GM23338 (cell line): ENCODE data around the gene ZNF445. TPM values are rescaled to one million over a fixed set of nuclear protein-coding genes. Genes with fewer than 3 reads are reported as not detected.

Source experiments
- ATAC-seq: fragments of 200-7000 bp; cut with Tn5 transposase; 3 replicates; pipeline ENCODE4 v1.9.1; 2020
- DNase-seq: peaks from one replicate; pipeline ENCODE4 v3.0.0-alpha.2; 2015; ENCODE audit warnings: low spot score
- H2AFZ ChIP-seq: fragments of 200-600 bp; sonication (generic); 2 replicates; pipeline ENCODE4 v1.8.0; 2016; ENCODE audit warnings: antibody characterized with exemption, mild to moderate bottlenecking, moderate library complexity
- H3F3A ChIP-seq: fragments of 200-600 bp; sonication (generic); replicated peaks from 2 replicates; pipeline ENCODE4 v1.8.0; 2017; ENCODE audit warnings: antibody characterized with exemption, mixed run types, low read depth
- H3K27ac ChIP-seq: fragments of 200-600 bp; sonication (generic); 2 replicates; pipeline ENCODE4 v1.6.1; 2016; ENCODE audit warnings: low read depth
- H3K27me3 ChIP-seq: fragments of 200-600 bp; sonication (generic); 2 replicates; pipeline ENCODE4 v1.8.0; 2016; ENCODE audit warnings: mild to moderate bottlenecking, mixed run types, moderate library complexity; ENCODE audit not compliant: insufficient read depth
- H3K36me3 ChIP-seq: fragments of 200-600 bp; sonication (generic); 2 replicates; pipeline ENCODE4 v1.8.0; 2016; ENCODE audit warnings: mild to moderate bottlenecking; ENCODE audit not compliant: insufficient read depth
- H3K4me1 ChIP-seq: fragments of 200-600 bp; sonication (generic); 2 replicates; pipeline ENCODE4 v1.8.0; 2016; ENCODE audit warnings: mild to moderate bottlenecking, moderate library complexity; ENCODE audit not compliant: insufficient read depth
- H3K4me2 ChIP-seq: fragments of 200-600 bp; sonication (generic); 2 replicates; pipeline ENCODE4 v1.7.1; 2017; ENCODE audit warnings: mixed run types
- H3K4me3 ChIP-seq: fragments of 200-600 bp; sonication (generic); 2 replicates; pipeline ENCODE4 v1.6.1; 2016; ENCODE audit warnings: mixed run types
- H3K79me2 ChIP-seq: fragments of 200-600 bp; sonication (generic); replicated peaks from 2 replicates; pipeline ENCODE4 v1.8.0; 2017; ENCODE audit warnings: mild to moderate bottlenecking; ENCODE audit not compliant: insufficient read depth
- H3K9me2 ChIP-seq: fragments of 200-600 bp; sonication (generic); 2 replicates; pipeline ENCODE4 v1.8.0; 2017; ENCODE audit not compliant: insufficient read depth
- H4K20me1 ChIP-seq: fragments of 200-600 bp; sonication (generic); replicated peaks from 2 replicates; pipeline ENCODE4 v1.8.0; 2017; ENCODE audit warnings: mild to moderate bottlenecking; ENCODE audit not compliant: insufficient read depth
- H3K27ac Mint-ChIP-seq: 2 replicates; pipeline ENCODE4 v1.8.0; 2020; ENCODE audit warnings: inconsistent platforms, mild to moderate bottlenecking, moderate library complexity, mixed read lengths
- H3K27me3 Mint-ChIP-seq: 3 replicates; pipeline ENCODE4 v1.8.0; 2022; ENCODE audit warnings: low read depth, mild to moderate bottlenecking, moderate library complexity, mixed read lengths, inconsistent platforms; ENCODE audit not compliant: insufficient read depth, poor library complexity
- H3K36me3 Mint-ChIP-seq: 3 replicates; pipeline ENCODE4 v1.8.0; 2021; ENCODE audit warnings: low read depth, mild to moderate bottlenecking, inconsistent platforms, moderate library complexity, mixed read lengths
- H3K4me1 Mint-ChIP-seq: 3 replicates; pipeline ENCODE4 v1.8.0; 2020; ENCODE audit warnings: mild to moderate bottlenecking, inconsistent platforms, mixed read lengths
- H3K4me3 Mint-ChIP-seq: 3 replicates; pipeline ENCODE4 v1.8.0; 2021; ENCODE audit warnings: moderate library complexity, mild to moderate bottlenecking, inconsistent platforms, mixed read lengths
- H3K9me3 Mint-ChIP-seq: 3 replicates; pipeline ENCODE4 v1.8.0; 2020; ENCODE audit warnings: moderate library complexity, mild to moderate bottlenecking, inconsistent platforms, mixed read lengths
- CREB1 ChIP-seq: fragments of 250-450 bp; sonication (Bioruptor Pico); IDR thresholded peaks from 2 replicates; pipeline ENCODE4 v1.5.0; 2020; ENCODE audit warnings: low read depth, mild to moderate bottlenecking, moderate library complexity
- EZH2 ChIP-seq: fragments of 200-600 bp; sonication (generic); IDR thresholded peaks from one replicate; pipeline ENCODE4 v1.8.0; 2017; ENCODE audit warnings: antibody characterized with exemption, mild to moderate bottlenecking, low read depth; ENCODE audit not compliant: unreplicated experiment
- EZH2phosphoT487 ChIP-seq: fragments of 200-600 bp; sonication (generic); IDR thresholded peaks from one replicate; pipeline ENCODE4 v1.8.1; 2018; ENCODE audit warnings: antibody characterized with exemption; ENCODE audit not compliant: unreplicated experiment
- JUNB ChIP-seq: IDR thresholded peaks from one replicate; pipeline ENCODE4 v1.6.1; 2016; ENCODE audit warnings: antibody characterized with exemption; ENCODE audit not compliant: unreplicated experiment
- NANOG ChIP-seq: IDR thresholded peaks from 2 replicates; pipeline ENCODE4 v1.6.1; 2016; ENCODE audit warnings: antibody characterized with exemption, borderline replicate concordance
- POLR2AphosphoS5 ChIP-seq: IDR thresholded peaks from 2 replicates; pipeline ENCODE4 v1.6.1; 2016; ENCODE audit warnings: antibody characterized with exemption, low read depth
- STAT1 ChIP-seq: IDR thresholded peaks from one replicate; pipeline ENCODE4 v1.6.1; 2016; ENCODE audit warnings: antibody characterized with exemption; ENCODE audit not compliant: unreplicated experiment
- ZNF114 ChIP-seq: fragments of 250-450 bp; sonication (Bioruptor Pico); IDR thresholded peaks from 2 replicates; pipeline ENCODE4 v1.5.0; 2020; ENCODE audit warnings: mild to moderate bottlenecking, moderate library complexity
- ZNF331 ChIP-seq: fragments of 250-450 bp; sonication (Bioruptor Pico); IDR thresholded peaks from 2 replicates; pipeline ENCODE4 v1.5.0; 2020; ENCODE audit warnings: low read depth, mild to moderate bottlenecking, moderate library complexity
- polyA plus RNA-seq: library from polyadenylated mRNA; unstranded; fragments of >200 nt; fragmentation: Nextera tagmentation; extraction: Ambion mirVana; gene quantifications from 2 replicates; pipeline ENCODE4 v1.2.1, GENCODE V29; 2016
- total RNA-seq: library from RNA; depleted of rRNA; stranded (reverse); fragments of >200 nt; shearing (Covaris generic); gene quantifications from 2 replicates; pipeline ENCODE4 v1.2.3, GENCODE V29; 2014
- TF ChIP-seq, protein P1 (sequence below): fragments of 250-450 bp; sonication (Bioruptor Pico); IDR thresholded peaks from 2 replicates; pipeline ENCODE4 v1.5.0; 2020; ENCODE audit warnings: mild to moderate bottlenecking, moderate library complexity
- TF ChIP-seq, protein P2 (sequence below): IDR thresholded peaks from 2 replicates; pipeline ENCODE4 v1.6.1; 2016; ENCODE audit warnings: antibody characterized with exemption
- TF ChIP-seq, protein P3 (sequence below): IDR thresholded peaks from one replicate; pipeline ENCODE4 v1.6.1; 2018; ENCODE audit warnings: antibody characterized with exemption; ENCODE audit not compliant: unreplicated experiment
- TF ChIP-seq, protein P4 (sequence below), 2 experiments: fragments of 200-600 bp in 1 of 2; sonication (generic) in 1 of 2; conservative IDR thresholded peaks; 2 replicates each; pipeline versions ENCODE4 v1.5.1 to v1.6.1; 2016 to 2017; ENCODE audit warnings: antibody characterized with exemption in 2 of 2, low read depth in 2 of 2, mild to moderate bottlenecking in 2 of 2, moderate library complexity in 1 of 2

ZNF445 gene
- total and polyA plus RNA-seq, 2 experiments from 2014 or later = 2.7 to 16.6 TPM

DNA sequence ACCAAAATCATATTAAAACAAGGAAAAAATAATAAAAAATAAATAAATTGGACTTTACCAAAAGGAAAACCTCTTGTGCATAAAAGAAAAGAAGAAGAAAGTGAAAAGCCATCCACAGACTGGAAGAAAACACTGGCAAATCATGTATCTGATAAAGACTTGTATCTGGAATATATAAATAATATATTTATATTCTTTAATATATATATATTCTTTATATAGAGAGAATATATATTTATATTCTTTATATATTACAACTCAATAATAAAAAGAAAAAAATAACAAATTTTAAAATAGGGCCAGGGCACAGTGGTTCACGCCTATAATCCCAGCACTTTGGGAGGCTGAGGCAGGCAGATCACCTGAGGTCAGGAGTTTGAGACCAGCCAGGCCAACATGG is 27.1 kb upstream of the ZNF445 start:
- no peak for DNase-seq
- Histone ChIP-seq H3K27me3 (no peaks in the 10 kb centered on the region), H3F3A (no peaks in the 10 kb centered on the region), H4K20me1 (peaks cover 20% of the 10 kb centered on the region), H3K4me2 (no peak overlapping the region), H3K79me2 (peaks cover 74% of the 10 kb centered on the region), H3K27ac (no peak overlapping the region), H3K36me3 (peaks cover 15% of the 10 kb centered on the region), H3K4me3 (no peak overlapping the region), H2AFZ (no peak overlapping the region), H3K9me2 (0 out of 2 replicates have a peak, but pooled peaks cover 5% of the 10 kb centered on the region), H3K4me1 (peaks cover 16% of the 10 kb centered on the region; the same call in 1 of the 2 replicates)
- H3K36me3 Mint-ChIP-seq = peaks cover 61% of the 10 kb centered on the region
- no peak overlapping the region for H3K4me3 Mint-ChIP-seq
- peaks cover 16% of the 10 kb centered on the region for H3K4me1 Mint-ChIP-seq
- no peak for TF ChIP-seq JUNB
- TF ChIP-seq EZH2 = no peak
- no peak for TF ChIP-seq ZNF331 (CRISPR knock-in tag)
- no peak for TF ChIP-seq EZH2phosphoT487
- TF ChIP-seq CREB1 (CRISPR knock-in tag) = no peak
- no peak for TF ChIP-seq NANOG
- no peak for TF ChIP-seq STAT1
- TF ChIP-seq, protein P1, sequence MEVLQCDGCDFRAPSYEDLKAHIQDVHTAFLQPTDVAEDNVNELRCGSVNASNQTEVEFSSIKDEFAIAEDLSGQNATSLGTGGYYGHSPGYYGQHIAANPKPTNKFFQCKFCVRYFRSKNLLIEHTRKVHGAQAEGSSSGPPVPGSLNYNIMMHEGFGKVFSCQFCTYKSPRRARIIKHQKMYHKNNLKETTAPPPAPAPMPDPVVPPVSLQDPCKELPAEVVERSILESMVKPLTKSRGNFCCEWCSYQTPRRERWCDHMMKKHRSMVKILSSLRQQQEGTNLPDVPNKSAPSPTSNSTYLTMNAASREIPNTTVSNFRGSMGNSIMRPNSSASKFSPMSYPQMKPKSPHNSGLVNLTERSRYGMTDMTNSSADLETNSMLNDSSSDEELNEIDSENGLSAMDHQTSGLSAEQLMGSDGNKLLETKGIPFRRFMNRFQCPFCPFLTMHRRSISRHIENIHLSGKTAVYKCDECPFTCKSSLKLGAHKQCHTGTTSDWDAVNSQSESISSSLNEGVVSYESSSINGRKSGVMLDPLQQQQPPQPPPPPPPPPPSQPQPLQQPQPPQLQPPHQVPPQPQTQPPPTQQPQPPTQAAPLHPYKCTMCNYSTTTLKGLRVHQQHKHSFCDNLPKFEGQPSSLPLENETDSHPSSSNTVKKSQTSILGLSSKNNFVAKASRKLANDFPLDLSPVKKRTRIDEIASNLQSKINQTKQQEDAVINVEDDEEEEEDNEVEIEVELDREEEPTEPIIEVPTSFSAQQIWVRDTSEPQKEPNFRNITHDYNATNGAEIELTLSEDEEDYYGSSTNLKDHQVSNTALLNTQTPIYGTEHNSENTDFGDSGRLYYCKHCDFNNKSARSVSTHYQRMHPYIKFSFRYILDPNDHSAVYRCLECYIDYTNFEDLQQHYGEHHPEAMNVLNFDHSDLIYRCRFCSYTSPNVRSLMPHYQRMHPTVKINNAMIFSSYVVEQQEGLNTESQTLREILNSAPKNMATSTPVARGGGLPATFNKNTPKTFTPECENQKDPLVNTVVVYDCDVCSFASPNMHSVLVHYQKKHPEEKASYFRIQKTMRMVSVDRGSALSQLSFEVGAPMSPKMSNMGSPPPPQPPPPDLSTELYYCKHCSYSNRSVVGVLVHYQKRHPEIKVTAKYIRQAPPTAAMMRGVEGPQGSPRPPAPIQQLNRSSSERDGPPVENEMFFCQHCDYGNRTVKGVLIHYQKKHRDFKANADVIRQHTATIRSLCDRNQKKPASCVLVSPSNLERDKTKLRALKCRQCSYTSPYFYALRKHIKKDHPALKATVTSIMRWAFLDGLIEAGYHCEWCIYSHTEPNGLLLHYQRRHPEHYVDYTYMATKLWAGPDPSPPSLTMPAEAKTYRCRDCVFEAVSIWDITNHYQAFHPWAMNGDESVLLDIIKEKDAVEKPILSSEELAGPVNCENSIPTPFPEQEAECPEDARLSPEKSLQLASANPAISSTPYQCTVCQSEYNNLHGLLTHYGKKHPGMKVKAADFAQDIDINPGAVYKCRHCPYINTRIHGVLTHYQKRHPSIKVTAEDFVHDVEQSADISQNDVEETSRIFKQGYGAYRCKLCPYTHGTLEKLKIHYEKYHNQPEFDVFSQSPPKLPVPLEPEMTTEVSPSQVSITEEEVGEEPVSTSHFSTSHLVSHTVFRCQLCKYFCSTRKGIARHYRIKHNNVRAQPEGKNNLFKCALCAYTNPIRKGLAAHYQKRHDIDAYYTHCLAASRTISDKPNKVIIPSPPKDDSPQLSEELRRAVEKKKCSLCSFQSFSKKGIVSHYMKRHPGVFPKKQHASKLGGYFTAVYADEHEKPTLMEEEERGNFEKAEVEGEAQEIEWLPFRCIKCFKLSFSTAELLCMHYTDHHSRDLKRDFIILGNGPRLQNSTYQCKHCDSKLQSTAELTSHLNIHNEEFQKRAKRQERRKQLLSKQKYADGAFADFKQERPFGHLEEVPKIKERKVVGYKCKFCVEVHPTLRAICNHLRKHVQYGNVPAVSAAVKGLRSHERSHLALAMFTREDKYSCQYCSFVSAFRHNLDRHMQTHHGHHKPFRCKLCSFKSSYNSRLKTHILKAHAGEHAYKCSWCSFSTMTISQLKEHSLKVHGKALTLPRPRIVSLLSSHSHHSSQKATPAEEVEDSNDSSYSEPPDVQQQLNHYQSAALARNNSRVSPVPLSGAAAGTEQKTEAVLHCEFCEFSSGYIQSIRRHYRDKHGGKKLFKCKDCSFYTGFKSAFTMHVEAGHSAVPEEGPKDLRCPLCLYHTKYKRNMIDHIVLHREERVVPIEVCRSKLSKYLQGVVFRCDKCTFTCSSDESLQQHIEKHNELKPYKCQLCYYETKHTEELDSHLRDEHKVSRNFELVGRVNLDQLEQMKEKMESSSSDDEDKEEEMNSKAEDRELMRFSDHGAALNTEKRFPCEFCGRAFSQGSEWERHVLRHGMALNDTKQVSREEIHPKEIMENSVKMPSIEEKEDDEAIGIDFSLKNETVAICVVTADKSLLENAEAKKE (CRISPR knock-in tag) = no peak
- TF ChIP-seq, protein P2, sequence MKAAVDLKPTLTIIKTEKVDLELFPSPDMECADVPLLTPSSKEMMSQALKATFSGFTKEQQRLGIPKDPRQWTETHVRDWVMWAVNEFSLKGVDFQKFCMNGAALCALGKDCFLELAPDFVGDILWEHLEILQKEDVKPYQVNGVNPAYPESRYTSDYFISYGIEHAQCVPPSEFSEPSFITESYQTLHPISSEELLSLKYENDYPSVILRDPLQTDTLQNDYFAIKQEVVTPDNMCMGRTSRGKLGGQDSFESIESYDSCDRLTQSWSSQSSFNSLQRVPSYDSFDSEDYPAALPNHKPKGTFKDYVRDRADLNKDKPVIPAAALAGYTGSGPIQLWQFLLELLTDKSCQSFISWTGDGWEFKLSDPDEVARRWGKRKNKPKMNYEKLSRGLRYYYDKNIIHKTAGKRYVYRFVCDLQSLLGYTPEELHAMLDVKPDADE = no peak
- TF ChIP-seq POLR2AphosphoS5 = no peak
- TF ChIP-seq, protein P3, sequence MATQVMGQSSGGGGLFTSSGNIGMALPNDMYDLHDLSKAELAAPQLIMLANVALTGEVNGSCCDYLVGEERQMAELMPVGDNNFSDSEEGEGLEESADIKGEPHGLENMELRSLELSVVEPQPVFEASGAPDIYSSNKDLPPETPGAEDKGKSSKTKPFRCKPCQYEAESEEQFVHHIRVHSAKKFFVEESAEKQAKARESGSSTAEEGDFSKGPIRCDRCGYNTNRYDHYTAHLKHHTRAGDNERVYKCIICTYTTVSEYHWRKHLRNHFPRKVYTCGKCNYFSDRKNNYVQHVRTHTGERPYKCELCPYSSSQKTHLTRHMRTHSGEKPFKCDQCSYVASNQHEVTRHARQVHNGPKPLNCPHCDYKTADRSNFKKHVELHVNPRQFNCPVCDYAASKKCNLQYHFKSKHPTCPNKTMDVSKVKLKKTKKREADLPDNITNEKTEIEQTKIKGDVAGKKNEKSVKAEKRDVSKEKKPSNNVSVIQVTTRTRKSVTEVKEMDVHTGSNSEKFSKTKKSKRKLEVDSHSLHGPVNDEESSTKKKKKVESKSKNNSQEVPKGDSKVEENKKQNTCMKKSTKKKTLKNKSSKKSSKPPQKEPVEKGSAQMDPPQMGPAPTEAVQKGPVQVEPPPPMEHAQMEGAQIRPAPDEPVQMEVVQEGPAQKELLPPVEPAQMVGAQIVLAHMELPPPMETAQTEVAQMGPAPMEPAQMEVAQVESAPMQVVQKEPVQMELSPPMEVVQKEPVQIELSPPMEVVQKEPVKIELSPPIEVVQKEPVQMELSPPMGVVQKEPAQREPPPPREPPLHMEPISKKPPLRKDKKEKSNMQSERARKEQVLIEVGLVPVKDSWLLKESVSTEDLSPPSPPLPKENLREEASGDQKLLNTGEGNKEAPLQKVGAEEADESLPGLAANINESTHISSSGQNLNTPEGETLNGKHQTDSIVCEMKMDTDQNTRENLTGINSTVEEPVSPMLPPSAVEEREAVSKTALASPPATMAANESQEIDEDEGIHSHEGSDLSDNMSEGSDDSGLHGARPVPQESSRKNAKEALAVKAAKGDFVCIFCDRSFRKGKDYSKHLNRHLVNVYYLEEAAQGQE = no peak
- TF ChIP-seq ZNF114 (CRISPR knock-in tag) = no peak
- TF ChIP-seq, protein P4, sequence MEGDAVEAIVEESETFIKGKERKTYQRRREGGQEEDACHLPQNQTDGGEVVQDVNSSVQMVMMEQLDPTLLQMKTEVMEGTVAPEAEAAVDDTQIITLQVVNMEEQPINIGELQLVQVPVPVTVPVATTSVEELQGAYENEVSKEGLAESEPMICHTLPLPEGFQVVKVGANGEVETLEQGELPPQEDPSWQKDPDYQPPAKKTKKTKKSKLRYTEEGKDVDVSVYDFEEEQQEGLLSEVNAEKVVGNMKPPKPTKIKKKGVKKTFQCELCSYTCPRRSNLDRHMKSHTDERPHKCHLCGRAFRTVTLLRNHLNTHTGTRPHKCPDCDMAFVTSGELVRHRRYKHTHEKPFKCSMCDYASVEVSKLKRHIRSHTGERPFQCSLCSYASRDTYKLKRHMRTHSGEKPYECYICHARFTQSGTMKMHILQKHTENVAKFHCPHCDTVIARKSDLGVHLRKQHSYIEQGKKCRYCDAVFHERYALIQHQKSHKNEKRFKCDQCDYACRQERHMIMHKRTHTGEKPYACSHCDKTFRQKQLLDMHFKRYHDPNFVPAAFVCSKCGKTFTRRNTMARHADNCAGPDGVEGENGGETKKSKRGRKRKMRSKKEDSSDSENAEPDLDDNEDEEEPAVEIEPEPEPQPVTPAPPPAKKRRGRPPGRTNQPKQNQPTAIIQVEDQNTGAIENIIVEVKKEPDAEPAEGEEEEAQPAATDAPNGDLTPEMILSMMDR (conservative IDR thresholded peaks at IDR 0.05; ENCODE audit: low read depth in 2 of 2) = no peak
- peaks cover 8% of the 10 kb centered on the region for H3K27me3 Mint-ChIP-seq
- peaks cover 34% of the 10 kb centered on the region for H3K9me3 Mint-ChIP-seq
- H3K27ac Mint-ChIP-seq = no peak overlapping the region
- ATAC-seq = no peak
